Activated CD8-positive, alpha-beta T cell treated with anti-CD3 and anti-CD28 coated beads for 36 hours (primary cell): Measurements from ENCODE around the gene ZC3H18. TPM values are rescaled to one million over a fixed set of nuclear protein-coding genes. Genes with fewer than 3 reads are reported as not detected.

Experiments used
- ATAC-seq: fragments of 200-7000 bp; cut with Tn5 transposase; one replicate; pipeline ENCODE4 v1.10.0; 2021; ENCODE audit warnings: mild to moderate bottlenecking, moderate library complexity
- CTCF ChIA-PET: fragments of 350-600 bp; sonication (Branson Sonifier 250); formaldehyde crosslinking; loops from one replicate; lab custom pipeline; 2021; ENCODE audit warnings: antibody characterized with exemption; lab: Charles Lee
- POLR2A ChIA-PET: fragments of 350-600 bp; sonication (Branson Sonifier 250); formaldehyde crosslinking; loops from one replicate; lab custom pipeline; 2021; ENCODE audit warnings: antibody characterized with exemption; lab: Charles Lee
- DNase-seq: peaks from one replicate; pipeline ENCODE4 v3.0.0-alpha.2; 2020
- H3K27ac Mint-ChIP-seq: one replicate; pipeline ENCODE4 v1.8.0; 2021; ENCODE audit warnings: mild to moderate bottlenecking, mixed read lengths
- H3K27me3 Mint-ChIP-seq: one replicate; pipeline ENCODE4 v1.8.0; 2021; ENCODE audit warnings: mixed read lengths
- H3K36me3 Mint-ChIP-seq: one replicate; pipeline ENCODE4 v1.8.0; 2021; ENCODE audit warnings: low read depth, mixed read lengths
- H3K4me1 Mint-ChIP-seq: one replicate; pipeline ENCODE4 v1.8.0; 2021; ENCODE audit warnings: low read depth, mixed read lengths
- H3K4me3 Mint-ChIP-seq: one replicate; pipeline ENCODE4 v1.8.0; 2021; ENCODE audit warnings: mild to moderate bottlenecking, moderate library complexity, mixed read lengths
- H3K9me3 Mint-ChIP-seq: one replicate; pipeline ENCODE4 v1.8.0; 2021; ENCODE audit warnings: mixed read lengths
- intact Hi-C: fragments of 100-400 bp; cut with micrococcal nuclease; formaldehyde crosslinking; loops from one replicate; pipeline ENCODE4 v1.10.0; 2022
- total RNA-seq, 2 experiments: library from RNA; stranded (reverse); gene quantifications; one replicate each; pipeline ENCODE4 v1.2.3, GENCODE V29; 2021
- TF ChIP-seq, protein P1 (sequence below): fragments of 200-600 bp; IDR thresholded peaks from one replicate; pipeline ENCODE4 v1.8.0; 2022; ENCODE audit warnings: antibody characterized with exemption, mild to moderate bottlenecking

ZC3H18 gene
- total RNA-seq, 2 experiments from 2014 or later, result 67.7 to 73.5 TPM

DNA sequence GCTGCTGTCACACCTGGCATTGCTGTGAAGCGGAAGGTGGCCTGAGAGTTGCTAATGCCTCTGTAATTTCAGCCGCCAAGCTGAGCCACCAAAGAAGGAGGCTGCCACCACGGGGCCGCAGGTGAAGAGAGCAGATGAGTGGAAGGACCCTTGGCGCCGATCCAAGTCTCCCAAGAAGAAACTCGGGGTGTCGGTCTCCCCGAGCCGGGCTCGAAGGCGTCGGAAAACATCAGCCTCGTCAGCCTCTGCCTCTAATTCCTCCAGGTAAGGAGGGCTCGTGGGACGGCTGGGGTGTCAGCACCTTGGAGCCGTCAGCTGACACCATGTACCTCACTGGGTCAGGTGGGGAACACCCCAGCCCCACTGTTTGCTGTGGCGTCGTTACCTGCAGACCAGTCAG lies 51.9 kb downstream of the ZC3H18 start:
- TF ChIP-seq, protein P1, sequence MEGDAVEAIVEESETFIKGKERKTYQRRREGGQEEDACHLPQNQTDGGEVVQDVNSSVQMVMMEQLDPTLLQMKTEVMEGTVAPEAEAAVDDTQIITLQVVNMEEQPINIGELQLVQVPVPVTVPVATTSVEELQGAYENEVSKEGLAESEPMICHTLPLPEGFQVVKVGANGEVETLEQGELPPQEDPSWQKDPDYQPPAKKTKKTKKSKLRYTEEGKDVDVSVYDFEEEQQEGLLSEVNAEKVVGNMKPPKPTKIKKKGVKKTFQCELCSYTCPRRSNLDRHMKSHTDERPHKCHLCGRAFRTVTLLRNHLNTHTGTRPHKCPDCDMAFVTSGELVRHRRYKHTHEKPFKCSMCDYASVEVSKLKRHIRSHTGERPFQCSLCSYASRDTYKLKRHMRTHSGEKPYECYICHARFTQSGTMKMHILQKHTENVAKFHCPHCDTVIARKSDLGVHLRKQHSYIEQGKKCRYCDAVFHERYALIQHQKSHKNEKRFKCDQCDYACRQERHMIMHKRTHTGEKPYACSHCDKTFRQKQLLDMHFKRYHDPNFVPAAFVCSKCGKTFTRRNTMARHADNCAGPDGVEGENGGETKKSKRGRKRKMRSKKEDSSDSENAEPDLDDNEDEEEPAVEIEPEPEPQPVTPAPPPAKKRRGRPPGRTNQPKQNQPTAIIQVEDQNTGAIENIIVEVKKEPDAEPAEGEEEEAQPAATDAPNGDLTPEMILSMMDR, result no peak
- H3K9me3 Mint-ChIP-seq, result no peaks in the 10 kb centered on the region
- H3K36me3 Mint-ChIP-seq, result peaks cover 35% of the 10 kb centered on the region
- H3K4me1 Mint-ChIP-seq, result peaks cover 25% of the 10 kb centered on the region
- H3K27me3 Mint-ChIP-seq, result no peaks in the 10 kb centered on the region
- no peak for ATAC-seq
- no peak for DNase-seq
- no peak overlapping the region for H3K4me3 Mint-ChIP-seq
- intact Hi-C loops, result no loop called here
- POLR2A ChIA-PET, result no interaction called here
- H3K27ac Mint-ChIP-seq, result no peak overlapping the region
- CTCF ChIA-PET, result no interaction called here

DNA sequence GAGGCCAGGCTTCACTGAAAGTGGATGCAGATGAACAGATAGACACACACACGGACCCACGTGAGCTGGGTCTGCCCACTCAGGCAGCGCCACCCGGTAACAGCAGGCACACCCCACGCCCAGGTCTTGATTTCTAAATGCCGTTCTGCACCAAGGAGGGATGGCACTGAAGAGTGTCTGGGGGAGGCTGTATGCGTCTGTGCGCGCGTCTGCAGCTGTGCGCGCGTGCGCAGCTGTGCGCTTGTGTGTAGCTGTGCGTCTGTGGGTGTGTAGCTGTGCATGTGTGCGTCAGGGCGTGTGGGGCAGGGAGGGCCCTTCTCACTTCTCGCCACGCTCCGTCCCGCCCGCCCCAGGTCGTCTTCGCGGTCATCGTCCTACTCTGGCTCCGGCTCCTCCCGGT lies 52.7 kb downstream of the ZC3H18 start:
- CTCF ChIA-PET, result no interaction called here
- no peak overlapping the region for H3K27ac Mint-ChIP-seq

DNA sequence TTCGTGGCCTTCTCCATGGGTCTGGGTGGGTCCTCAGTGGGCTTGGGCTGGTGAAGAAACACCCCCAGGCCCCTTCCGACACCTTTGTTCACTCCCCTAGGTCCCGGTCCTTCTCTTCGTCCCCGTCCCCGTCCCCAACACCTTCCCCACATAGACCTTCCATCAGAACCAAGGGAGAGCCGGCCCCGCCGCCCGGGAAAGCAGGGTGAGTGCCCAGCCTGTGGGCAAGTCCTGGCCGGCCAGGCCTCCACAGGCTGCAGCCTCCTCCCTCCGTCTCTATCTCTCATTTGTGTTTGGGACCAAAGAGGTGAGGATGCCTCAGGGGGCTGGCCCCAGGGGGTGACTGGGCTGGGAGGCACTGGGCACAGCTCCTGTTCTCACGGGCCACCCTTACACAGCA lies 53.7 kb downstream of the ZC3H18 start:
- Mint-ChIP-seq H3K27me3 (no peaks in the 10 kb centered on the region), H3K36me3 (peaks cover 41% of the 10 kb centered on the region), H3K4me1 (peaks cover 24% of the 10 kb centered on the region), H3K4me3 (no peak overlapping the region), H3K27ac (no peak overlapping the region), H3K9me3 (no peaks in the 10 kb centered on the region)
- POLR2A ChIA-PET, result no interaction called here
- CTCF ChIA-PET, result no interaction called here
- DNase-seq, result no peak
- intact Hi-C loops, result no loop called here
- TF ChIP-seq, protein P1, result no peak
- ATAC-seq, result no peak

More for the DNA sequence above, 52.7 kb downstream of the ZC3H18 start:
- ATAC-seq (no peak), DNase-seq (no peak)
- TF ChIP-seq, protein P1, result no peak
- H3K4me3 Mint-ChIP-seq, result no peak overlapping the region
- POLR2A ChIA-PET, result no interaction called here
- H3K9me3 Mint-ChIP-seq, result no peaks in the 10 kb centered on the region
- peaks cover 41% of the 10 kb centered on the region for H3K36me3 Mint-ChIP-seq
- intact Hi-C loops, result no loop called here
- H3K27me3 Mint-ChIP-seq, result no peaks in the 10 kb centered on the region
- H3K4me1 Mint-ChIP-seq, result peaks cover 25% of the 10 kb centered on the region

DNA sequence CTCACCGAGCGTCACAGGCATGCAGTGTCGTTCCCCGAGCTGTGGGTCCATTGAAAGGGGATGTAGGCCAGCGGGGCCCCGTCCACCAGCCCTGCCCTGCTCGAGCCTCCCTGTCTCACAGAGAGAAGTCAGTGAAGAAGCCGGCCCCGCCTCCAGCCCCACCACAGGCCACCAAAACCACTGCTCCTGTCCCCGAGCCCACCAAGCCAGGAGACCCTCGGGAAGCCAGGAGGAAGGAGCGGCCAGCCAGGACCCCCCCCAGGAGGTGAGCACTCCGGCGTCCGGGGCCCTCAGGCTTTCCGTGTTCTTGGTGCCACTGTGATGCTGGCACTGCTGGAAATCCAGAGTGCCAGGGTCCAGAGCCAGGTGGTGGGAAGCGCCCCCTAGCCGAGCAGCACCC lies 54.3 kb downstream of the ZC3H18 start:
- DNase-seq (no peak), ATAC-seq (no peak)
- no peaks in the 10 kb centered on the region for H3K27me3 Mint-ChIP-seq
- H3K9me3 Mint-ChIP-seq, result no peaks in the 10 kb centered on the region
- ChIA-PET POLR2A (interaction anchor here (1.0 kb wide), 1 partner anchor 12 kb away, joined by 3 read pairs; no protein-coding TSS in a partner anchor), CTCF (interaction anchor here (1.3 kb wide), 1 partner anchor 61 kb away, joined by 3 read pairs; no protein-coding TSS in a partner anchor)
- no peak overlapping the region for H3K4me3 Mint-ChIP-seq
- intact Hi-C loops, result no loop called here
- no peak overlapping the region for H3K27ac Mint-ChIP-seq
- peaks cover 18% of the 10 kb centered on the region for H3K4me1 Mint-ChIP-seq
- TF ChIP-seq, protein P1, result no peak
- H3K36me3 Mint-ChIP-seq, result peaks cover 39% of the 10 kb centered on the region

- no peaks in the 10 kb centered on the region for H3K27me3 Mint-ChIP-seq
- ChIA-PET POLR2A (interaction anchor here (1.0 kb wide), 1 partner anchor 12 kb away, joined by 3 read pairs; no protein-coding TSS in a partner anchor), CTCF (interaction anchor here (1.3 kb wide), 1 partner anchor 60 kb away, joined by 3 read pairs; no protein-coding TSS in a partner anchor)
- intact Hi-C loops, result no loop called here
- no peak overlapping the region for H3K4me3 Mint-ChIP-seq
- H3K4me1 Mint-ChIP-seq, result peaks cover 12% of the 10 kb centered on the region
- no peak overlapping the region for H3K27ac Mint-ChIP-seq
- no peak for ATAC-seq
- H3K9me3 Mint-ChIP-seq, result no peaks in the 10 kb centered on the region
- DNase-seq, result no peak
- TF ChIP-seq, protein P1, result no peak
- peaks cover 33% of the 10 kb centered on the region for H3K36me3 Mint-ChIP-seq
Observed at GRCh38 chr16:88624977-88625576, 54.9 kb downstream of the ZC3H18 start.
